Measurements from ENCODE around the gene AQP3.
"Not testable (repeated sequence)": the region's sequence is repeated elsewhere in the genome, so short reads cannot be mapped to it uniquely, and the experiment has no call there.

DNA sequence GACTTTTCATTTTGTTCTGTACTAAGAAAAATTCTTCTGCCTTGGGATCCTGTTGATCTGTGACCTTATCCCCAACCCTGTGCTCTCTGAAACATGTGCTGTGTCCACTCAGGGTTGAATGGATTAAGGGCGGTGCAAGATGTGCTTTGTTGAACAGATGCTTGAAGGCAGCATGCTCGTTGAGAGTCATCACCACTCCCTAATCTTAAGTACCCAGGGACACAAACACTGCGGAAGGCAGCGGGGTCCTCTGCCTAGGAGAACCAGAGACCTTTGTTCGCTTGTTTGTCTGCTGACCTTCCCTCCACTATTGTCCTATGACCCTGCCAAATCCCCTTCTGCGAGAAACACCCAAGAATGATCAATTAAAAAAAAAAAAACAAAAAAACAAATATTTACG, 23.4 kb downstream of the AQP3 start:
- TF ChIP-seq, protein P1, sequence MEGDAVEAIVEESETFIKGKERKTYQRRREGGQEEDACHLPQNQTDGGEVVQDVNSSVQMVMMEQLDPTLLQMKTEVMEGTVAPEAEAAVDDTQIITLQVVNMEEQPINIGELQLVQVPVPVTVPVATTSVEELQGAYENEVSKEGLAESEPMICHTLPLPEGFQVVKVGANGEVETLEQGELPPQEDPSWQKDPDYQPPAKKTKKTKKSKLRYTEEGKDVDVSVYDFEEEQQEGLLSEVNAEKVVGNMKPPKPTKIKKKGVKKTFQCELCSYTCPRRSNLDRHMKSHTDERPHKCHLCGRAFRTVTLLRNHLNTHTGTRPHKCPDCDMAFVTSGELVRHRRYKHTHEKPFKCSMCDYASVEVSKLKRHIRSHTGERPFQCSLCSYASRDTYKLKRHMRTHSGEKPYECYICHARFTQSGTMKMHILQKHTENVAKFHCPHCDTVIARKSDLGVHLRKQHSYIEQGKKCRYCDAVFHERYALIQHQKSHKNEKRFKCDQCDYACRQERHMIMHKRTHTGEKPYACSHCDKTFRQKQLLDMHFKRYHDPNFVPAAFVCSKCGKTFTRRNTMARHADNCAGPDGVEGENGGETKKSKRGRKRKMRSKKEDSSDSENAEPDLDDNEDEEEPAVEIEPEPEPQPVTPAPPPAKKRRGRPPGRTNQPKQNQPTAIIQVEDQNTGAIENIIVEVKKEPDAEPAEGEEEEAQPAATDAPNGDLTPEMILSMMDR (conservative IDR thresholded peaks at IDR 0.05) = not testable (repeated sequence)
- not testable (repeated sequence) for TF ChIP-seq ZFX (IDR thresholded peaks at IDR 0.05)

Data from C4-2B (cell line).